Gastroesophageal sphincter (tissue), 4 donors: ENCODE data around the gene CEP55. TPM values are rescaled to one million over a fixed set of nuclear protein-coding genes. Genes with fewer than 3 reads are reported as not detected.

Experiments
- ATAC-seq: fragments of 150-250 bp; one replicate; pipeline ENCODE4 v1.9.1; 2016; ENCODE audit warnings: mild to moderate bottlenecking, moderate library complexity
- H3K27ac ChIP-seq, 4 donors: fragments of 200-600 bp; sonication (generic) in 3 of 4; 1 replicate in 3 of 4; 2 replicates in 1 of 4; pipeline ENCODE4 v1.5.1; 2016 to 2019
- H3K27me3 ChIP-seq: fragments of 200-600 bp; sonication (generic); one replicate; pipeline ENCODE4 v1.5.1; 2019
- H3K36me3 ChIP-seq, 2 donors: fragments of 200-600 bp; sonication (generic); one replicate each; pipeline ENCODE4 v1.5.1; 2019; ENCODE audit warnings: control low read depth in 1 of 2
- H3K4me1 ChIP-seq, 3 donors: fragments of 200-600 bp; sonication (generic); 1 replicate in 2 of 3; 2 replicates in 1 of 3; pipeline ENCODE4 v1.5.1; 2016 to 2019; ENCODE audit warnings: control low read depth in 2 of 3
- H3K4me3 ChIP-seq, 2 donors: fragments of 200-600 bp; sonication (generic); one replicate each; pipeline ENCODE4 v1.5.1; 2019; ENCODE audit warnings: mild to moderate bottlenecking in 1 of 2, moderate library complexity in 1 of 2
- H3K9me3 ChIP-seq, 3 donors: fragments of 200-600 bp; sonication (generic); one replicate each; pipeline ENCODE4 v1.5.1; 2017 to 2019; ENCODE audit warnings: control low read depth in 2 of 3
- CTCF ChIP-seq, 4 experiments: fragments of 200-600 bp in 2 of 4; fragments of 450-650 bp in 2 of 4; sonication (generic) in 1 of 4; IDR thresholded peaks; one replicate each; pipeline ENCODE4 v1.5.1; 2017 to 2019; ENCODE audit warnings: antibody characterized with exemption in 4 of 4, mild to moderate bottlenecking in 2 of 4, moderate library complexity in 2 of 4
- EP300 ChIP-seq: sonication (generic); formaldehyde crosslinking; IDR thresholded peaks from one replicate; pipeline ENCODE4 v1.6.1; 2017; ENCODE audit warnings: antibody characterized with exemption, mild to moderate bottlenecking
- POLR2A ChIP-seq, 2 donors: fragments of 450-650 bp; IDR thresholded peaks; one replicate each; pipeline ENCODE4 v1.6.1; 2017; ENCODE audit warnings: antibody characterized with exemption in 2 of 2, mild to moderate bottlenecking in 2 of 2, moderate library complexity in 1 of 2
- POLR2AphosphoS5 ChIP-seq: sonication (generic); formaldehyde crosslinking; IDR thresholded peaks from one replicate; pipeline ENCODE4 v1.6.1; 2017; ENCODE audit warnings: antibody characterized with exemption
- WGBS, 2 donors: methylation state at CpG; one replicate each; pipeline ENCODE4 v1.1.5; 2018; ENCODE audit warnings: low coverage in 1 of 2; 5-methylcytosine and 5-hydroxymethylcytosine counted together
- total RNA-seq, 4 donors: library from RNA; depleted of rRNA; stranded (reverse); fragments of >200 nt; gene quantifications; one replicate each; pipeline ENCODE4 v1.1.0, GENCODE V29; 2016

The CEP55 gene
- 1 to 10 TPM in 1 of 4 donors, under 1 TPM in 2, not detected in 1; 0.13 to 3.6 (median 0.35) TPM for total RNA-seq

GRCh38 chr10:93496322-93497041, at the start of gene CEP55:
Gene CEP55, plus strand, starts transcription at chr10:93496612. Its CDS starts 3,440 bp downstream, at chr10:93500052.
- peak; percentile 100 for ATAC-seq
- Histone ChIP-seq H3K27ac (peak within 1 kb of the TSS in 3 of 4 donors; percentile 64 to 76 (median 72)), H3K4me3 (peak within 1 kb of the TSS; percentile 45 to 65), H3K36me3 (no peaks in the 10 kb centered on the region), H3K27me3 (no peaks in the 10 kb centered on the region), H3K4me1 (peaks cover 0 to 12% (median 4%) of the 10 kb centered on the region in 3 donors), H3K9me3 (no peaks in the 10 kb centered on the region)
- TF ChIP-seq CTCF (IDR thresholded peaks at IDR 0.05) (no peak), POLR2A (IDR thresholded peaks at IDR 0.05) (no peak), EP300 (no peak), POLR2AphosphoS5 (no peak)
- WGBS, 2 donors = 2 to 4% methylated on average over 10 of the region's 68 CpGs

GRCh38 chr10:93447019-93447418, 49.4 kb upstream of the CEP55 start:
- Histone ChIP-seq H3K27ac (peak overlapping the region in 3 of 4 donors; percentile 94 to 99 (median 97)), H3K36me3 (peaks cover 0 to 37% of the 10 kb centered on the region in 2 donors), H3K4me1 (peaks cover 24 to 49% (median 34%) of the 10 kb centered on the region in 3 donors), H3K9me3 (no peaks in the 10 kb centered on the region), H3K27me3 (no peaks in the 10 kb centered on the region), H3K4me3 (no peak overlapping the region)
- 64 to 76% methylated on average over 4 to 6 of the region's 6 CpGs for WGBS, 2 donors
- TF ChIP-seq EP300 = no peak
- no peak for TF ChIP-seq CTCF (IDR thresholded peaks at IDR 0.05)
- no peak for TF ChIP-seq POLR2AphosphoS5
- TF ChIP-seq POLR2A (IDR thresholded peaks at IDR 0.05) = no peak
- ATAC-seq = no peak

GRCh38 chr10:93447970-93448369, 48.4 kb upstream of the CEP55 start:
- Histone ChIP-seq H3K4me3 (no peak overlapping the region), H3K9me3 (no peaks in the 10 kb centered on the region), H3K27me3 (no peaks in the 10 kb centered on the region), H3K27ac (peak overlapping the region in 3 of 4 donors; percentile 94 to 99 (median 97)), H3K36me3 (peaks cover 0 to 38% of the 10 kb centered on the region in 2 donors), H3K4me1 (peaks cover 17 to 41% (median 28%) of the 10 kb centered on the region in 3 donors)
- TF ChIP-seq POLR2A (IDR thresholded peaks at IDR 0.05) (no peak), POLR2AphosphoS5 (no peak), CTCF (IDR thresholded peaks at IDR 0.05) (no peak), EP300 (no peak)
- 31 to 62% methylated on average over 3 of the region's 3 CpGs for WGBS, 2 donors
- ATAC-seq = no peak

GRCh38 chr10:93451244-93451947, 45.0 kb upstream of the CEP55 start:
- ATAC-seq = no peak
- peaks cover 0 to 67% of the 10 kb centered on the region in 2 donors for H3K36me3 ChIP-seq
- H3K27ac ChIP-seq = peak overlapping the region in 1 of 4 donors; percentile 10
- no peak overlapping the region for H3K4me3 ChIP-seq
- no peaks in the 10 kb centered on the region for H3K27me3 ChIP-seq
- H3K9me3 ChIP-seq = no peaks in the 10 kb centered on the region
- H3K4me1 ChIP-seq = peaks cover 0 to 13% (median 1%) of the 10 kb centered on the region in 3 donors
- TF ChIP-seq CTCF (IDR thresholded peaks at IDR 0.05) (no peak), EP300 (no peak), POLR2AphosphoS5 (no peak), POLR2A (IDR thresholded peaks at IDR 0.05) (no peak)
- WGBS, 2 donors = 60 to 74% methylated on average over 5 of the region's 7 CpGs
